Measurements from ENCODE around the gene CDH12. TPM values are rescaled to one million over a fixed set of nuclear protein-coding genes. Genes with fewer than 3 reads are reported as not detected.

The CDH12 gene
- total and polyA plus RNA-seq, 2 donors (not counting 3 experiments of a cell fraction or from before 2014, with no cell fraction given), result 0.03 TPM; not detected in 1

GRCh38 chr5:22722491-22722890 is 130.7 kb downstream of the CDH12 start:
- Histone ChIP-seq H3K9me3 (replicated peaks; ENCODE audit: control insufficient read depth, insufficient read depth, low read length) (no peaks in the 10 kb centered on the region), H3K79me2 (ENCODE audit: control insufficient read depth, insufficient read depth, low read length) (no peaks in the 10 kb centered on the region), H4K20me1 (replicated peaks; ENCODE audit: control insufficient read depth, extremely low read depth, insufficient read depth, low read length) (no peaks in the 10 kb centered on the region), H3K9me1 (replicated peaks; ENCODE audit: control insufficient read depth, extremely low read depth, insufficient read depth, low read length) (no peaks in the 10 kb centered on the region), H3K27me3 (ENCODE audit: control insufficient read depth in 2 of 2, insufficient read depth in 2 of 2, low read length in 2 of 2) (no peaks in the 10 kb centered on the region), H3K4me3 (replicated peaks in 1 of 3; ENCODE audit: insufficient read depth in 1 of 3, low read depth in 1 of 3, low read length in 3 of 3) (no peak overlapping the region), H3K4me1 (ENCODE audit: control insufficient read depth, extremely low read depth, insufficient read depth, low read length) (no peaks in the 10 kb centered on the region), H3K9ac (replicated peaks; ENCODE audit: extremely low read depth, insufficient read depth, low read length) (no peak overlapping the region), H3K36me3 (ENCODE audit: control insufficient read depth in 2 of 2, extremely low read depth in 1 of 2, insufficient read depth in 2 of 2, low read length in 2 of 2) (no peaks in the 10 kb centered on the region), H3K27ac (ENCODE audit: insufficient read depth, low read depth, low read length) (no peak overlapping the region), H2AFZ (ENCODE audit: low read depth, low read length) (no peak overlapping the region), H3K4me2 (ENCODE audit: insufficient read depth, low read length) (no peak overlapping the region)
- dilution Hi-C loops (cut with MboI; ENCODE audit: extremely low pct_ligation_motif_present, low sequenced_read_pairs), result no loop called here
- FAIRE-seq, result no peak
- TF ChIP-seq POLR2AphosphoS5 (IDR thresholded peaks at IDR 0.05; ENCODE audit: insufficient read depth, low read depth, low read length) (no peak), CTCF (IDR thresholded peaks at IDR 0.05; ENCODE audit: extremely low read depth in 1 of 2, insufficient read depth in 1 of 2, low read depth in 1 of 2, low read length in 2 of 2) (no peak), MAX (IDR thresholded peaks at IDR 0.05; ENCODE audit: insufficient read depth, insufficient read length) (no peak), JUN (IDR thresholded peaks at IDR 0.05; ENCODE audit: borderline replicate concordance, insufficient read depth, insufficient read length, low read depth) (no peak), FOS (IDR thresholded peaks at IDR 0.05; ENCODE audit: borderline replicate concordance, insufficient read depth, low read length) (no peak), POLR2A (IDR thresholded peaks at IDR 0.05; ENCODE audit: low read depth, low read length) (no peak), GATA2 (IDR thresholded peaks at IDR 0.05; ENCODE audit: insufficient read depth, insufficient read length, low read depth, low read length) (no peak)
- DNase-seq (ENCODE audit: low read depth, low spot score), result no peak
- intact Hi-C loops (cut with micrococcal nuclease), result no loop called here
- CTCF ChIA-PET, result no interaction called here
- POLR2A ChIA-PET, result no interaction called here
- BruUV-seq (replicated peaks), result no TSS peak

All from endothelial cell of umbilical vein (primary cell).